HG03457 (cell line): ENCODE results near the gene ZFC3H1.

Source experiments
- ATAC-seq: cut with Tn5 transposase; IDR thresholded peaks from one replicate; pipeline ENCODE4 v1.9.1; 2021; ENCODE audit warnings: moderate number of reproducible peaks; ENCODE audit not compliant: unreplicated experiment

Gene ZFC3H1

GRCh38 chr12:71685312-71685906 is 21.8 kb upstream of the ZFC3H1 start:
- ATAC-seq = no peak

GRCh38 chr12:71684081-71684480 is 20.4 kb upstream of the ZFC3H1 start:
- no peak for ATAC-seq

GRCh38 chr12:71683633-71684032 is 20.0 kb upstream of the ZFC3H1 start:
- no peak for ATAC-seq

- no peak for ATAC-seq
These were observed 18.8 kb upstream of the ZFC3H1 start for GRCh38 chr12:71682466-71682865.

- ATAC-seq = no peak
These were observed 8.2 kb upstream of the ZFC3H1 start for GRCh38 chr12:71671816-71672215.

- no peak for ATAC-seq
These were observed 7.7 kb upstream of the ZFC3H1 start for GRCh38 chr12:71671311-71671710.

GRCh38 chr12:71666259-71666658 is 2.6 kb upstream of the ZFC3H1 start:
- no peak for ATAC-seq

- ATAC-seq = no peak
These were observed 1.4 kb upstream of the ZFC3H1 start for GRCh38 chr12:71665090-71665463.

- ATAC-seq = peak; percentile 8
These were observed 902 bp upstream of the ZFC3H1 start for GRCh38 chr12:71664411-71665089.

- peak; percentile 16 for ATAC-seq
These were observed 643 bp downstream of the ZFC3H1 start for GRCh38 chr12:71662849-71663560.

- ATAC-seq = no peak
These were observed 1.6 kb downstream of the ZFC3H1 start for GRCh38 chr12:71661977-71662530.

- ATAC-seq = no peak
These were observed 6.9 kb downstream of the ZFC3H1 start for GRCh38 chr12:71656740-71657139.

- ATAC-seq = no peak
These were observed 7.7 kb downstream of the ZFC3H1 start for GRCh38 chr12:71655907-71656306.

- no peak for ATAC-seq
These were observed 8.2 kb downstream of the ZFC3H1 start for GRCh38 chr12:71655495-71655894.

GRCh38 chr12:71654200-71654599 is 9.4 kb downstream of the ZFC3H1 start:
- ATAC-seq = no peak

GRCh38 chr12:71653137-71653536 is 10.5 kb downstream of the ZFC3H1 start:
- ATAC-seq = no peak

- ATAC-seq = no peak
These were observed 11.0 kb downstream of the ZFC3H1 start for GRCh38 chr12:71652656-71653055.

- ATAC-seq = no peak
These were observed 14.2 kb downstream of the ZFC3H1 start for GRCh38 chr12:71649401-71649800.

- ATAC-seq = no peak
These were observed 15.1 kb downstream of the ZFC3H1 start for GRCh38 chr12:71648537-71648936.

- no peak for ATAC-seq
These were observed 17.1 kb downstream of the ZFC3H1 start for GRCh38 chr12:71646512-71646911.

- ATAC-seq = no peak
These were observed 18.4 kb downstream of the ZFC3H1 start for GRCh38 chr12:71645268-71645667.

- no peak for ATAC-seq
These were observed 21.4 kb downstream of the ZFC3H1 start for GRCh38 chr12:71642264-71642663.
